ENCODE results near the gene CPNE7.
"Not testable (repeated sequence)": the region's sequence is repeated elsewhere in the genome, so short reads cannot be mapped to it uniquely, and the experiment has no call there.

CPNE7 gene

GRCh38 chr16:89624777-89625761, 49.5 kb downstream of the CPNE7 start:
- Histone ChIP-seq H3K9me3 (replicated peaks; ENCODE audit: low read length) (no peaks in the 10 kb centered on the region), H3K4me1 (ENCODE audit: control insufficient read depth, insufficient read depth, low read length) (no peaks in the 10 kb centered on the region), H3K4me2 (ENCODE audit: low read length) (no peak overlapping the region), H3K9ac (ENCODE audit: low read depth, low read length) (no peak overlapping the region), H3K4me3 (ENCODE audit: low read length) (no peak overlapping the region), H3K36me3 (ENCODE audit: insufficient read depth, low read length) (no peaks in the 10 kb centered on the region), H3K27me3 (ENCODE audit: control insufficient read depth, insufficient read depth, low read length) (peaks cover 49% of the 10 kb centered on the region)

- H3K36me3 ChIP-seq (ENCODE audit: insufficient read depth, low read length), result no peaks in the 10 kb centered on the region
- H3K4me1 ChIP-seq (ENCODE audit: control insufficient read depth, insufficient read depth, low read length), result peaks cover 18% of the 10 kb centered on the region
- no peak overlapping the region for H3K4me2 ChIP-seq (ENCODE audit: low read length)
- peaks cover 10% of the 10 kb centered on the region for H3K27me3 ChIP-seq (ENCODE audit: control insufficient read depth, insufficient read depth, low read length)
- no peaks in the 10 kb centered on the region for H3K9me3 ChIP-seq (replicated peaks; ENCODE audit: low read length)
- H3K4me3 ChIP-seq (ENCODE audit: low read length), result no peak overlapping the region
- no peak overlapping the region for H3K9ac ChIP-seq (ENCODE audit: low read depth, low read length)
Observed at GRCh38 chr16:89629827-89630610, 54.5 kb downstream of the CPNE7 start.

- Histone ChIP-seq H3K4me3 (ENCODE audit: low read length) (peak overlapping the region; percentile 2), H3K9me3 (replicated peaks; ENCODE audit: low read length) (no peaks in the 10 kb centered on the region), H3K4me2 (ENCODE audit: low read length) (peak overlapping the region; percentile 68), H3K4me1 (ENCODE audit: control insufficient read depth, insufficient read depth, low read length) (peaks cover 18% of the 10 kb centered on the region), H3K36me3 (ENCODE audit: insufficient read depth, low read length) (no peaks in the 10 kb centered on the region), H3K27me3 (ENCODE audit: control insufficient read depth, insufficient read depth, low read length) (peaks cover 3% of the 10 kb centered on the region), H3K9ac (ENCODE audit: low read depth, low read length) (peak overlapping the region; percentile 48)
Observed at GRCh38 chr16:89633064-89633631, 57.6 kb downstream of the CPNE7 start.

- H3K9ac ChIP-seq (ENCODE audit: low read depth, low read length); H3K4me2 ChIP-seq (ENCODE audit: low read length); H3K36me3 ChIP-seq (ENCODE audit: insufficient read depth, low read length); H3K27me3 ChIP-seq (ENCODE audit: control insufficient read depth, insufficient read depth, low read length); H3K4me3 ChIP-seq (ENCODE audit: low read length); H3K9me3 ChIP-seq (replicated peaks; ENCODE audit: low read length): not testable (repeated sequence)
- peaks cover 18% of the 10 kb centered on the region for H3K4me1 ChIP-seq (ENCODE audit: control insufficient read depth, insufficient read depth, low read length)
Observed at GRCh38 chr16:89634463-89635385, 59.2 kb downstream of the CPNE7 start.

GRCh38 chr16:89636663-89637062, 61.1 kb downstream of the CPNE7 start:
- peaks cover 3% of the 10 kb centered on the region for H3K27me3 ChIP-seq (ENCODE audit: control insufficient read depth, insufficient read depth, low read length)
- no peaks in the 10 kb centered on the region for H3K9me3 ChIP-seq (replicated peaks; ENCODE audit: low read length)
- no peaks in the 10 kb centered on the region for H3K36me3 ChIP-seq (ENCODE audit: insufficient read depth, low read length)
- H3K4me1 ChIP-seq (ENCODE audit: control insufficient read depth, insufficient read depth, low read length), result peaks cover 25% of the 10 kb centered on the region
- no peak overlapping the region for H3K9ac ChIP-seq (ENCODE audit: low read depth, low read length)
- no peak overlapping the region for H3K4me2 ChIP-seq (ENCODE audit: low read length)
- no peak overlapping the region for H3K4me3 ChIP-seq (ENCODE audit: low read length)

GRCh38 chr16:89637379-89637778, 61.8 kb downstream of the CPNE7 start:
- H3K27me3 ChIP-seq (ENCODE audit: control insufficient read depth, insufficient read depth, low read length), result peaks cover 3% of the 10 kb centered on the region
- H3K36me3 ChIP-seq (ENCODE audit: insufficient read depth, low read length), result no peaks in the 10 kb centered on the region
- H3K4me1 ChIP-seq (ENCODE audit: control insufficient read depth, insufficient read depth, low read length), result peaks cover 22% of the 10 kb centered on the region
- no peaks in the 10 kb centered on the region for H3K9me3 ChIP-seq (replicated peaks; ENCODE audit: low read length)
- H3K4me3 ChIP-seq (ENCODE audit: low read length), result no peak overlapping the region
- H3K4me2 ChIP-seq (ENCODE audit: low read length), result no peak overlapping the region
- H3K9ac ChIP-seq (ENCODE audit: low read depth, low read length), result no peak overlapping the region

- peaks cover 11% of the 10 kb centered on the region for H3K4me1 ChIP-seq (ENCODE audit: control insufficient read depth, insufficient read depth, low read length)
- no peak overlapping the region for H3K9ac ChIP-seq (ENCODE audit: low read depth, low read length)
- H3K9me3 ChIP-seq (replicated peaks; ENCODE audit: low read length), result no peaks in the 10 kb centered on the region
- H3K36me3 ChIP-seq (ENCODE audit: insufficient read depth, low read length), result no peaks in the 10 kb centered on the region
- H3K27me3 ChIP-seq (ENCODE audit: control insufficient read depth, insufficient read depth, low read length), result peaks cover 3% of the 10 kb centered on the region
- no peak overlapping the region for H3K4me2 ChIP-seq (ENCODE audit: low read length)
- no peak overlapping the region for H3K4me3 ChIP-seq (ENCODE audit: low read length)
Observed at GRCh38 chr16:89638455-89638854, 62.9 kb downstream of the CPNE7 start.

GRCh38 chr16:89639385-89639784, 63.8 kb downstream of the CPNE7 start:
- H3K4me1 ChIP-seq (ENCODE audit: control insufficient read depth, insufficient read depth, low read length), result peaks cover 7% of the 10 kb centered on the region
- peaks cover 5% of the 10 kb centered on the region for H3K36me3 ChIP-seq (ENCODE audit: insufficient read depth, low read length)
- no peak overlapping the region for H3K9ac ChIP-seq (ENCODE audit: low read depth, low read length)
- no peak overlapping the region for H3K4me3 ChIP-seq (ENCODE audit: low read length)
- H3K27me3 ChIP-seq (ENCODE audit: control insufficient read depth, insufficient read depth, low read length), result peaks cover 3% of the 10 kb centered on the region
- no peaks in the 10 kb centered on the region for H3K9me3 ChIP-seq (replicated peaks; ENCODE audit: low read length)
- H3K4me2 ChIP-seq (ENCODE audit: low read length), result no peak overlapping the region

- no peak overlapping the region for H3K4me3 ChIP-seq (ENCODE audit: low read length)
- no peaks in the 10 kb centered on the region for H3K9me3 ChIP-seq (replicated peaks; ENCODE audit: low read length)
- H3K27me3 ChIP-seq (ENCODE audit: control insufficient read depth, insufficient read depth, low read length), result no peaks in the 10 kb centered on the region
Observed at GRCh38 chr16:89641458-89642119, 66.0 kb downstream of the CPNE7 start.

GRCh38 chr16:89642574-89642973, 67.0 kb downstream of the CPNE7 start:
- Histone ChIP-seq H3K4me1 (ENCODE audit: control insufficient read depth, insufficient read depth, low read length) (peaks cover 7% of the 10 kb centered on the region), H3K36me3 (ENCODE audit: insufficient read depth, low read length) (peaks cover 30% of the 10 kb centered on the region), H3K4me3 (ENCODE audit: low read length) (no peak overlapping the region), H3K27me3 (ENCODE audit: control insufficient read depth, insufficient read depth, low read length) (no peaks in the 10 kb centered on the region), H3K9ac (ENCODE audit: low read depth, low read length) (no peak overlapping the region), H3K4me2 (ENCODE audit: low read length) (no peak overlapping the region), H3K9me3 (replicated peaks; ENCODE audit: low read length) (no peaks in the 10 kb centered on the region)

More at GRCh38 chr16:89641458-89642119, 66.0 kb downstream of the CPNE7 start:
- H3K4me1 ChIP-seq (ENCODE audit: control insufficient read depth, insufficient read depth, low read length), result peaks cover 7% of the 10 kb centered on the region
- H3K9ac ChIP-seq (ENCODE audit: low read depth, low read length), result no peak overlapping the region
- peak overlapping the region; percentile 79 for H3K4me2 ChIP-seq (ENCODE audit: low read length)
- peaks cover 24% of the 10 kb centered on the region for H3K36me3 ChIP-seq (ENCODE audit: insufficient read depth, low read length)
